Stimulated activated CD4-positive, alpha-beta T cell treated with anti-CD3 and anti-CD28 coated beads, Interleukin-4, amount 100 ng/mL, for 24 hours (primary cell): Measurements from ENCODE around the gene TFCP2L1.

Experiments used
- DNase-seq: peaks from one replicate; pipeline ENCODE4 v3.0.0-alpha.2; 2020

The TFCP2L1 gene

GRCh38 chr2:121214296-121214695, 70.7 kb downstream of the TFCP2L1 start:
- DNase-seq = no peak

GRCh38 chr2:121213386-121213785, 71.6 kb downstream of the TFCP2L1 start:
- DNase-seq = no peak

- DNase-seq = no peak
Measured at GRCh38 chr2:121212661-121213325, 72.2 kb downstream of the TFCP2L1 start.

- no peak for DNase-seq
Measured at GRCh38 chr2:121211689-121212151, 73.3 kb downstream of the TFCP2L1 start.

- DNase-seq = no peak
Measured at GRCh38 chr2:121211251-121211650, 73.8 kb downstream of the TFCP2L1 start.

- DNase-seq = no peak
Measured at GRCh38 chr2:121210691-121211090, 74.3 kb downstream of the TFCP2L1 start.

- DNase-seq = no peak
Measured at GRCh38 chr2:121209014-121209610, 75.9 kb downstream of the TFCP2L1 start.

- DNase-seq = no peak
Measured at GRCh38 chr2:121207494-121207893, 77.5 kb downstream of the TFCP2L1 start.

GRCh38 chr2:121205321-121205942, 79.6 kb downstream of the TFCP2L1 start:
- DNase-seq = no peak

GRCh38 chr2:121203591-121204249, 81.3 kb downstream of the TFCP2L1 start:
- no peak for DNase-seq

GRCh38 chr2:121202541-121203310, 82.3 kb downstream of the TFCP2L1 start:
- no peak for DNase-seq

- DNase-seq = no peak
Measured at GRCh38 chr2:121201796-121202195, 83.2 kb downstream of the TFCP2L1 start.

GRCh38 chr2:121200419-121201315, 84.3 kb downstream of the TFCP2L1 start:
- no peak for DNase-seq

- no peak for DNase-seq
Measured at GRCh38 chr2:121200011-121200347, 85.0 kb downstream of the TFCP2L1 start.

GRCh38 chr2:121199281-121200010, 85.6 kb downstream of the TFCP2L1 start:
- DNase-seq = no peak

GRCh38 chr2:121197369-121198091, 87.5 kb downstream of the TFCP2L1 start:
- no peak for DNase-seq

GRCh38 chr2:121196849-121197155, 88.2 kb downstream of the TFCP2L1 start:
- DNase-seq = no peak

GRCh38 chr2:121196132-121196848, 88.7 kb downstream of the TFCP2L1 start:
- no peak for DNase-seq

GRCh38 chr2:121195036-121195435, 90.0 kb downstream of the TFCP2L1 start:
- no peak for DNase-seq

GRCh38 chr2:121194626-121195025, 90.4 kb downstream of the TFCP2L1 start:
- no peak for DNase-seq
